HUES48 (cell line): ENCODE results near the gene IRF2.
"Not testable (repeated sequence)": the region's sequence is repeated elsewhere in the genome, so short reads cannot be mapped to it uniquely, and the experiment has no call there.

Experiments used
- H3K27ac ChIP-seq: one replicate; pipeline ENCODE4 v1.7.0; 2013; ENCODE audit warnings: low read depth, low read length, inconsistent platforms
- H3K27me3 ChIP-seq: 2 replicates; pipeline ENCODE4 v1.6.1; 2013; ENCODE audit warnings: mild to moderate bottlenecking, low read length; ENCODE audit not compliant: control insufficient read depth, insufficient read depth
- H3K36me3 ChIP-seq: 2 replicates; pipeline ENCODE4 v1.6.1; 2013; ENCODE audit warnings: low read length; ENCODE audit not compliant: control insufficient read depth, insufficient read depth
- H3K4me1 ChIP-seq: 2 replicates; pipeline ENCODE4 v1.6.1; 2013; ENCODE audit warnings: mild to moderate bottlenecking, low read length; ENCODE audit not compliant: control insufficient read depth, insufficient read depth
- H3K4me3 ChIP-seq: 2 replicates; pipeline ENCODE4 v1.5.1; 2013; ENCODE audit warnings: mild to moderate bottlenecking, low read depth, low read length
- H3K9ac ChIP-seq: 2 replicates; pipeline ENCODE4 v1.6.1; 2013; ENCODE audit warnings: mild to moderate bottlenecking, low read depth, low read length, moderate library complexity
- H3K9me3 ChIP-seq: 2 replicates; pipeline ENCODE4 v1.6.1; 2013; ENCODE audit warnings: low read length; ENCODE audit not compliant: control insufficient read depth, insufficient read depth

Gene IRF2

DNA sequence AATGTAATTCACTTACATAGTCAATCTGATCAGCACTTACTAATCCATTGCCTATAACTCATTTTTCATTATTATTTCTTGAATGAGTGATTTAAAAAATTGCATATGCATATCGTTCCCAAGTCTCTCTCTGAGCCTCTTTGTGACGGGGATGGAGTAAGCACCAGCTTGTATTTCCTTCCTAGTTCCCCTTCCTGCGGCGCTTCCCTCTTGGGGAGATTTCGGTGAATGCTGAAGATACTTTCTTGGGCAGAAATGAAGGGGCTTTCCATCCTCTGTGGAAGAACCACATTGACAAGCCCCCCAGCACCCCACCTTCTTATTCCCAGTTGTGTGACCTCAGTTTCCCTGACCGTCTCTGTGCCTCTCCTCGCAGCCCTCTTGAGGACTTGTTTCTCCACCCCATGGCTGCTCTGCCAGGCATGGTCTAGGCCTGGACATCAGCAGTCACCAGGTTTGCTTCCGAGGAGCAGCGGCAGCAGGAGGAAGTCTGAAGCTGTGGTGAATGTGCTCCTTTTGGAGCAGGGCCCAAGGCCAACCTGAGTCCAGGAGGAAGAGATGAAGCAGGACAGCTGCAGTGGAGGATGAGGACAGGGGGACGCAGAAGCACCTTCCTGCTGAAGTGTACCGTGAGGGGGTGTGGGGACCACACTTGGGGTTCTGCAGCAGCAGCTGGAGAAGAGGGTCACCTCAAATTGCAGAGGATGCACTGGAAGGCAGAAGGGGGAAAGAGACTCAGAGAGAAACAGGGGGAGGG lies 124.9 kb downstream of the IRF2 start:
- H3K27me3 ChIP-seq: no peaks in the 10 kb centered on the region
- no peak overlapping the region for H3K27ac ChIP-seq
- H3K9ac ChIP-seq: no peak overlapping the region
- no peaks in the 10 kb centered on the region for H3K9me3 ChIP-seq
- no peak overlapping the region for H3K4me3 ChIP-seq
- H3K36me3 ChIP-seq: no peaks in the 10 kb centered on the region
- peaks cover 26% of the 10 kb centered on the region for H3K4me1 ChIP-seq

- H3K27me3 ChIP-seq: no peaks in the 10 kb centered on the region
- H3K27ac ChIP-seq: no peak overlapping the region
- peaks cover 31% of the 10 kb centered on the region for H3K4me1 ChIP-seq
- H3K9me3 ChIP-seq: no peaks in the 10 kb centered on the region
- H3K4me3 ChIP-seq: no peak overlapping the region
- no peak overlapping the region for H3K9ac ChIP-seq
- H3K36me3 ChIP-seq: no peaks in the 10 kb centered on the region
These were observed 125.8 kb downstream of the IRF2 start for GRCh38 chr4:184348311-184349233.

- 0 out of 2 replicates have a peak overlapping the region, but pooled peaks have one; percentile 39 for H3K9ac ChIP-seq
- no peak overlapping the region for H3K4me3 ChIP-seq
- H3K4me1 ChIP-seq: peaks cover 31% of the 10 kb centered on the region
These were observed 126.8 kb downstream of the IRF2 start for GRCh38 chr4:184347251-184348239.

DNA sequence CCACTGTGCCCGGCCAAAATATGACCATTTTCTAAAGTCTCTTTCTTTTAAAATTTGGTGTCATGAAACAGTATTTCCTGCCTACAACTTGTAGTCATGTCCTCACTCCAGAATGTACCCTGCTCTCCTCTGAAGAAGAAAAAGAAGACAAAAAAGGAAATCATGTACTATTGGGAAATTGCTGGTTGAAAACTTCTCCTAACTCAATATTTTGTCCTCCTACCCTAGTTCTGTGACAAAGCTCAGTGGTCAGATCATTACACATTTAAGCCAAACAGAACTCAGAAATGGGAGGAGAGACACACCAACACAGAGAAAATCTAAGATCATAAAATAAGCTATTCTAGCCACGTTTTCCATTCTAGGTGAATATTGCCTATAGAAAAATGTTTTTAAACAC lies 127.7 kb downstream of the IRF2 start:
- Histone ChIP-seq H3K4me1 (peaks cover 31% of the 10 kb centered on the region), H3K27ac (no peak overlapping the region), H3K9me3 (no peaks in the 10 kb centered on the region), H3K9ac (no peak overlapping the region), H3K4me3 (no peak overlapping the region), H3K36me3 (no peaks in the 10 kb centered on the region), H3K27me3 (no peaks in the 10 kb centered on the region)

More at GRCh38 chr4:184347251-184348239, 126.8 kb downstream of the IRF2 start:
- Histone ChIP-seq H3K9me3 (no peaks in the 10 kb centered on the region), H3K36me3 (no peaks in the 10 kb centered on the region), H3K27me3 (no peaks in the 10 kb centered on the region), H3K27ac (peak overlapping the region; percentile 81)

GRCh38 chr4:184346273-184346672 lies 128.1 kb downstream of the IRF2 start:
- not testable (repeated sequence) for H3K9me3 ChIP-seq, H3K27ac ChIP-seq, H3K27me3 ChIP-seq, H3K4me3 ChIP-seq, H3K36me3 ChIP-seq, H3K9ac ChIP-seq
- peaks cover 31% of the 10 kb centered on the region for H3K4me1 ChIP-seq

DNA sequence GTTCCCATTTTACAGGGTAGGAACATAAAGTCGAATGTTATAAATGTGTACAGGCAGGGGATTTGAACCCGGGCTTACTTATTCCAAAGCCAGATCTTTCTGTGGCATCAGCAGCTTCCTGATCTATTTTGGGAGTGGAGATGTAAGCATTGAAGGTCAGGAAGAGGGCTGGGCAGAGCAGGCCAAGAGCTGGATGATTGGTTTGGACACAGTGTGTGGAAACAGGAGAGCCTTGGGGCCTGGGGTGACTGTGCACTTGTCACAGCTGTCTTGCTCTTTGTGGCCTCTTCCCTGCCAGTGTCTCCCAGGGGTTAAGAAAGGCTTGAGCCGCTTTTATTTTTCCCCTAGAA lies 128.8 kb downstream of the IRF2 start:
- H3K27me3 ChIP-seq: no peaks in the 10 kb centered on the region
- no peak overlapping the region for H3K4me3 ChIP-seq
- no peak overlapping the region for H3K9ac ChIP-seq
- no peaks in the 10 kb centered on the region for H3K36me3 ChIP-seq
- H3K9me3 ChIP-seq: no peaks in the 10 kb centered on the region
- H3K27ac ChIP-seq: no peak overlapping the region
- peaks cover 31% of the 10 kb centered on the region for H3K4me1 ChIP-seq

- Histone ChIP-seq H3K4me3 (no peak overlapping the region), H3K4me1 (peaks cover 31% of the 10 kb centered on the region), H3K27ac (no peak overlapping the region), H3K36me3 (no peaks in the 10 kb centered on the region), H3K9ac (no peak overlapping the region), H3K27me3 (no peaks in the 10 kb centered on the region), H3K9me3 (no peaks in the 10 kb centered on the region)
These were observed 129.3 kb downstream of the IRF2 start for GRCh38 chr4:184344899-184345572.

GRCh38 chr4:184344435-184344834 lies 129.9 kb downstream of the IRF2 start:
- H3K27me3 ChIP-seq: no peaks in the 10 kb centered on the region
- H3K4me1 ChIP-seq: peaks cover 31% of the 10 kb centered on the region
- H3K9me3 ChIP-seq: no peaks in the 10 kb centered on the region
- no peak overlapping the region for H3K4me3 ChIP-seq
- H3K27ac ChIP-seq: no peak overlapping the region
- no peaks in the 10 kb centered on the region for H3K36me3 ChIP-seq
- no peak overlapping the region for H3K9ac ChIP-seq

- H3K9ac ChIP-seq: peak overlapping the region; percentile 62; the same call in 1 of the 2 replicates
- no peaks in the 10 kb centered on the region for H3K9me3 ChIP-seq
- H3K36me3 ChIP-seq: no peaks in the 10 kb centered on the region
- H3K4me3 ChIP-seq: peak overlapping the region; percentile 70
- peak overlapping the region; percentile 9 for H3K27ac ChIP-seq
- no peaks in the 10 kb centered on the region for H3K27me3 ChIP-seq
- H3K4me1 ChIP-seq: peaks cover 24% of the 10 kb centered on the region
These were observed 130.7 kb downstream of the IRF2 start for GRCh38 chr4:184343502-184344177.

DNA sequence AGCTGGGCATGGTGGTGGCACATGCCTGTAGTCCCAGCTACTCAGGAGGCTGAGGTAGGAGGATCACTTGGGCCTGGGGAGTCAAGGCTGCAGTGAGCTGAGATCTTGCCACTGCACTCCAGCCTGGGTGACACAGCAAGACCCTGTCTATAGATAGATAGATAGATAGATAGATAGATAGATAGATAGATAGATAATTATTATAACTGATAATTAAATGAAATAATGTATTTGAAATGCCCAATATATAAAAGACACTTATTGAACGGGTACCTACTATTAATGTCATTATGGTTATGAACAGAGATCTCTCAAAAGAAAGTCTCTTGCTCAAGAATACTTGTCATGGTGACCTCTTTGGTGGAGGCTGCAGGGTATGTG lies 131.5 kb downstream of the IRF2 start:
- H3K27ac ChIP-seq: not testable (repeated sequence)
- peaks cover 16% of the 10 kb centered on the region for H3K4me1 ChIP-seq
- 0 out of 2 replicates have a peak overlapping the region, but pooled peaks have one; percentile 70 for H3K4me3 ChIP-seq

More for the DNA sequence above, 131.5 kb downstream of the IRF2 start:
- H3K9ac ChIP-seq, H3K36me3 ChIP-seq, H3K9me3 ChIP-seq, H3K27me3 ChIP-seq: not testable (repeated sequence)
